HepG2 (cell line): Measurements from ENCODE around the gene RBM28. TPM values are rescaled to one million over a fixed set of nuclear protein-coding genes. Genes with fewer than 3 reads are reported as not detected.

Source experiments
- ARNTL ChIP-seq: sonication (generic); formaldehyde crosslinking; IDR thresholded peaks from 2 replicates; pipeline ENCODE4 v1.4.0; 2020; ENCODE audit warnings: mild to moderate bottlenecking, missing genetic modification reagents
- ASH2L ChIP-seq: fragments of 300-600, 200-600 bp; sonication (generic); IDR thresholded peaks from 2 replicates; pipeline ENCODE4 v1.7.0; 2017; ENCODE audit warnings: low read depth, mild to moderate bottlenecking, moderate library complexity, mixed read lengths, low read length; ENCODE audit not compliant: insufficient read length
- FOSL1 ChIP-seq: sonication (generic); formaldehyde crosslinking; IDR thresholded peaks from 2 replicates; pipeline ENCODE4 v1.9.0; 2021; ENCODE audit warnings: missing genetic modification reagents, borderline replicate concordance
- MTA1 ChIP-seq: sonication (generic); formaldehyde crosslinking; IDR thresholded peaks from 2 replicates; pipeline ENCODE4 v1.4.0; 2020; ENCODE audit warnings: missing genetic modification reagents, mild to moderate bottlenecking, borderline replicate concordance
- PAX8 ChIP-seq: sonication (generic); formaldehyde crosslinking; IDR thresholded peaks from 2 replicates; pipeline ENCODE4 v1.8.0; 2022; ENCODE audit warnings: mild to moderate bottlenecking, missing genetic modification reagents, borderline replicate concordance
- PBX3 ChIP-seq: sonication (generic); formaldehyde crosslinking; IDR thresholded peaks from 2 replicates; pipeline ENCODE4 v1.8.1; 2023; ENCODE audit warnings: missing genetic modification reagents, inconsistent platforms, borderline replicate concordance
- SAFB2 ChIP-seq: sonication (generic); formaldehyde crosslinking; IDR thresholded peaks from 2 replicates; pipeline ENCODE4 v1.5.1; 2020; ENCODE audit warnings: missing genetic modification reagents, low read depth, mild to moderate bottlenecking, borderline replicate concordance
- SAP130 ChIP-seq: IDR thresholded peaks from 2 replicates; pipeline ENCODE4 v1.6.1; 2016; ENCODE audit warnings: low read depth
- SIN3A ChIP-seq: IDR thresholded peaks from 2 replicates; pipeline ENCODE4 v1.6.1; 2011; ENCODE audit warnings: low read depth, mild to moderate bottlenecking, control low read depth, low read length, borderline replicate concordance
- SOX5 ChIP-seq: IDR thresholded peaks from 2 replicates; pipeline ENCODE4 v1.6.1; 2016; ENCODE audit warnings: borderline replicate concordance
- SRY ChIP-seq: sonication (generic); formaldehyde crosslinking; IDR thresholded peaks from 2 replicates; pipeline ENCODE4 v1.8.0; 2022; ENCODE audit warnings: mild to moderate bottlenecking, missing genetic modification reagents
- ZBTB2 ChIP-seq: sonication (generic); formaldehyde crosslinking; IDR thresholded peaks from 2 replicates; pipeline ENCODE4 v1.8.0; 2022; ENCODE audit warnings: low read depth, missing genetic modification reagents
- ZNF205 ChIP-seq: IDR thresholded peaks from 2 replicates; pipeline ENCODE4 v1.6.1; 2018; ENCODE audit warnings: missing biosample characterization, missing genetic modification reagents
- ZNF207 ChIP-seq: fragments of 450-650 bp; IDR thresholded peaks from 2 replicates; pipeline ENCODE4 v1.6.1; 2016; ENCODE audit warnings: antibody characterized with exemption, borderline replicate concordance
- ZNF224 ChIP-seq: sonication (generic); formaldehyde crosslinking; IDR thresholded peaks from 2 replicates; pipeline ENCODE4 v1.5.0; 2020; ENCODE audit warnings: mild to moderate bottlenecking, missing genetic modification reagents
- ZNF629 ChIP-seq: sonication (generic); formaldehyde crosslinking; conservative IDR thresholded peaks from 2 replicates; pipeline ENCODE4 v1.5.0; 2020; ENCODE audit warnings: missing genetic modification reagents
- ZNF713 ChIP-seq: sonication (generic); formaldehyde crosslinking; IDR thresholded peaks from 2 replicates; pipeline ENCODE4 v1.4.0; 2020; ENCODE audit warnings: mild to moderate bottlenecking, missing genetic modification reagents
- polyA plus RNA-seq, 8 experiments: library from polyadenylated mRNA; depleted of rRNA in 3 of 8; stranded (reverse) in 7 of 8; unstranded in 1 of 8; fragments of >200 nt; fragmentation: Illumina TruSeq in 4 of 8; extraction: Trizol in 4 of 8; gene quantifications; 2 replicates each; pipeline versions ENCODE4 v1.2.1 to v1.2.3, GENCODE V29; 2011 to 2016; ENCODE audit warnings: low read depth in 4 of 8, missing spikeins in 1 of 8, mixed read lengths in 1 of 8; ENCODE audit not compliant: insufficient read depth in 1 of 8
- total RNA-seq, 5 experiments: library from RNA; depleted of rRNA; stranded (reverse); fragments of >200 nt; fragmentation: Illumina TruSeq; extraction: Trizol; gene quantifications; 2 replicates each; pipeline ENCODE4 v1.2.3, GENCODE V29; 2016; ENCODE audit warnings: low read depth in 1 of 5
- TF ChIP-seq, protein P1 (sequence below): sonication (generic); formaldehyde crosslinking; IDR thresholded peaks from 2 replicates; pipeline ENCODE4 v1.8.0; 2022; ENCODE audit warnings: missing genetic modification reagents, mild to moderate bottlenecking, inconsistent platforms, borderline replicate concordance
- TF ChIP-seq, protein P2 (sequence below): sonication (generic); formaldehyde crosslinking; IDR thresholded peaks from 2 replicates; pipeline ENCODE4 v1.4.0; 2020; ENCODE audit warnings: missing genetic modification reagents
- TF ChIP-seq, protein P3 (sequence below): sonication (generic); formaldehyde crosslinking; conservative IDR thresholded peaks from 2 replicates; pipeline ENCODE4 v1.4.0; 2020; ENCODE audit warnings: missing genetic modification reagents
- TF ChIP-seq, protein P4 (sequence below): IDR thresholded peaks from 2 replicates; pipeline ENCODE4 v1.6.1; 2016; ENCODE audit warnings: low read depth, control low read depth

Gene RBM28
- total and polyA plus RNA-seq, 2 of the 13 experiments (the other 11 are each of a cell fraction or from before 2014, with no cell fraction given) = 20.5 to 49.0 TPM

- TF ChIP-seq, protein P1, sequence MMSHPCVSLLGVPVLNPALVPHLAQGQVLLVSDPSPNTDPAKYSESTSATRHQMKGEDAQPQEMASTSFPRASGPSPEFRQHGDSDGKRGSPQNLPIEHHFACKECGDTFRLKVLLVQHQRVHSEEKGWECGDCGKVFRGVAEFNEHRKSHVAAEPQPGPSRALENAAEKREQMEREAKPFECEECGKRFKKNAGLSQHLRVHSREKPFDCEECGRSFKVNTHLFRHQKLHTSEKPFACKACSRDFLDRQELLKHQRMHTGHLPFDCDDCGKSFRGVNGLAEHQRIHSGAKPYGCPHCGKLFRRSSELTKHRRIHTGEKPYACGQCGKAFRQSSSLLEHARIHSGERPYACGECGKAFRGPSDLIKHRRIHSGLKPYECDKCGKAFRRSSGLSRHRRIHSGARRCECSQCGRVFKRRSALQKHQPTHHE (CRISPR knock-in tag) = peak; percentile 99
- TF ChIP-seq ZNF713 (peak; percentile 69; the same call in 1 of the 2 replicates), SAFB2 (CRISPR knock-in tag) (peak; percentile 88), ZNF207 (no peak), SRY (peak; percentile 99), ZNF224 (peak; percentile 100), MTA1 (CRISPR knock-in tag) (peak; percentile 88; the same call in 1 of the 2 replicates), ARNTL (CRISPR knock-in tag) (peak; percentile 81; the same call in 1 of the 2 replicates), SOX5 (CRISPR knock-in tag) (peak; percentile 80; the same call in 1 of the 2 replicates), ZNF629 (CRISPR knock-in tag) (peak; percentile 68), SIN3A (peak; percentile 81; the same call in 1 of the 2 replicates), PBX3 (CRISPR knock-in tag) (peak; percentile 80; the same call in 1 of the 2 replicates), ZNF205 (CRISPR knock-in tag) (peak; percentile 93), ASH2L (peak; percentile 99), PAX8 (CRISPR knock-in tag) (peak; percentile 62; the same call in 1 of the 2 replicates), ZBTB2 (CRISPR knock-in tag) (peak; percentile 93), SAP130 (peak; percentile 97), FOSL1 (CRISPR knock-in tag) (0 out of 2 replicates have a peak, but pooled peaks have one; percentile 37)
- TF ChIP-seq, protein P2, sequence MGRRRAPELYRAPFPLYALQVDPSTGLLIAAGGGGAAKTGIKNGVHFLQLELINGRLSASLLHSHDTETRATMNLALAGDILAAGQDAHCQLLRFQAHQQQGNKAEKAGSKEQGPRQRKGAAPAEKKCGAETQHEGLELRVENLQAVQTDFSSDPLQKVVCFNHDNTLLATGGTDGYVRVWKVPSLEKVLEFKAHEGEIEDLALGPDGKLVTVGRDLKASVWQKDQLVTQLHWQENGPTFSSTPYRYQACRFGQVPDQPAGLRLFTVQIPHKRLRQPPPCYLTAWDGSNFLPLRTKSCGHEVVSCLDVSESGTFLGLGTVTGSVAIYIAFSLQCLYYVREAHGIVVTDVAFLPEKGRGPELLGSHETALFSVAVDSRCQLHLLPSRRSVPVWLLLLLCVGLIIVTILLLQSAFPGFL (CRISPR knock-in tag) = no peak
- TF ChIP-seq, protein P3, sequence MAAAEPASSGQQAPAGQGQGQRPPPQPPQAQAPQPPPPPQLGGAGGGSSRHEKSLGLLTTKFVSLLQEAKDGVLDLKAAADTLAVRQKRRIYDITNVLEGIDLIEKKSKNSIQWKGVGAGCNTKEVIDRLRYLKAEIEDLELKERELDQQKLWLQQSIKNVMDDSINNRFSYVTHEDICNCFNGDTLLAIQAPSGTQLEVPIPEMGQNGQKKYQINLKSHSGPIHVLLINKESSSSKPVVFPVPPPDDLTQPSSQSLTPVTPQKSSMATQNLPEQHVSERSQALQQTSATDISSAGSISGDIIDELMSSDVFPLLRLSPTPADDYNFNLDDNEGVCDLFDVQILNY = peak; percentile 98
- TF ChIP-seq, protein P4, sequence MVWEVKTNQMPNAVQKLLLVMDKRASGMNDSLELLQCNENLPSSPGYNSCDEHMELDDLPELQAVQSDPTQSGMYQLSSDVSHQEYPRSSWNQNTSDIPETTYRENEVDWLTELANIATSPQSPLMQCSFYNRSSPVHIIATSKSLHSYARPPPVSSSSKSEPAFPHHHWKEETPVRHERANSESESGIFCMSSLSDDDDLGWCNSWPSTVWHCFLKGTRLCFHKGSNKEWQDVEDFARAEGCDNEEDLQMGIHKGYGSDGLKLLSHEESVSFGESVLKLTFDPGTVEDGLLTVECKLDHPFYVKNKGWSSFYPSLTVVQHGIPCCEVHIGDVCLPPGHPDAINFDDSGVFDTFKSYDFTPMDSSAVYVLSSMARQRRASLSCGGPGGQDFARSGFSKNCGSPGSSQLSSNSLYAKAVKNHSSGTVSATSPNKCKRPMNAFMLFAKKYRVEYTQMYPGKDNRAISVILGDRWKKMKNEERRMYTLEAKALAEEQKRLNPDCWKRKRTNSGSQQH (CRISPR knock-in tag) = peak; percentile 73; the same call in 1 of the 2 replicates
Measured at GRCh38 chr7:128343554-128344430, at the start of gene RBM28 (continued).
